RPMI7951 (cell line): Measurements from ENCODE around the gene ENTPD1. TPM values are rescaled to one million over a fixed set of nuclear protein-coding genes. Genes with fewer than 3 reads are reported as not detected.

Experiments used
- total RNA-seq: library from RNA; depleted of rRNA; stranded (reverse); fragments of >200 nt; shearing (Covaris generic); gene quantifications from 2 replicates; pipeline ENCODE4 v1.2.3, GENCODE V29; 2014; rRNA removed

ENTPD1 gene
- total RNA-seq, 1 experiment from 2014 or later = not detected

Other genes with a start within 250 kb of the ENTPD1 start
- gene SORBS1, start 194.8 kb upstream of the ENTPD1 start, total RNA-seq = 1.4 and 2.1 TPM in 2 replicates
- gene ALDH18A1, start 99.5 kb upstream of the ENTPD1 start, total RNA-seq = 54.2 and 64.5 TPM in 2 replicates
- 31.1 and 35.8 TPM in 2 replicates for gene TCTN3, start 62.2 kb upstream of the ENTPD1 start, total RNA-seq
- gene CC2D2B, start 151.8 kb downstream of the ENTPD1 start, total RNA-seq = not detected in 2 replicates